Measurements from ENCODE around the gene SCN8A.

Gene SCN8A

GRCh38 chr12:51841727-51842126 lies 250.7 kb downstream of the SCN8A start:
- Histone ChIP-seq H3K27me3 (ENCODE audit: insufficient read depth, low read length) (peaks cover 85% of the 10 kb centered on the region), H3K36me3 (ENCODE audit: insufficient read depth, low read length) (no peaks in the 10 kb centered on the region), H3K79me2 (ENCODE audit: control insufficient read depth, insufficient read depth, low read length, unreplicated experiment) (no peaks in the 10 kb centered on the region), H2AFZ (ENCODE audit: low read length, unreplicated experiment) (no peak overlapping the region), H3K27ac (ENCODE audit: low read depth, low read length) (no peak overlapping the region), H3K4me3 (ENCODE audit: low read depth, low read length) (no peak overlapping the region), H3K4me1 (ENCODE audit: control insufficient read depth, insufficient read depth, low read length, unreplicated experiment) (no peaks in the 10 kb centered on the region)

DNA sequence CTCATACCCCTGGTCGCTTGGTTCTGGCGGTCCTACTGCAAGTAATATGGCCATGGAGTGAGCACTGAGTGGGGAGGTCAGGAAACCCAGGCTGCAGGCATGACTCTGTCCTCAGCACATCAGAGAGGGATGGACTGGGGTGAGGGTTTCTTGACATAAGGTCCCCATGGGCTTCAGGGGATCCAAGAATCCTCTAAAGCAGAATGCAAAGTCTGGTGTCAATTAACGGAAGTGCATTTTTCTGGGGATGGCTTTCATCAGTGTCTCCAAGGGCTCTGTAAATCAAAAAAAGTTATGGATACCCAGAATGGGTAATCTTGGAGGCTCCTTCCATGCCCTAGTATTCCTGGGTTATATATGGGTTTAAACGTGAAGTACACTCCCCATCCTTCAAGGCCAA lies 253.8 kb downstream of the SCN8A start:
- H3K4me1 ChIP-seq (ENCODE audit: control insufficient read depth, insufficient read depth, low read length, unreplicated experiment): peaks cover 5% of the 10 kb centered on the region
- H3K4me3 ChIP-seq (ENCODE audit: low read depth, low read length): no peak overlapping the region
- no peaks in the 10 kb centered on the region for H3K36me3 ChIP-seq (ENCODE audit: insufficient read depth, low read length)
- no peaks in the 10 kb centered on the region for H3K79me2 ChIP-seq (ENCODE audit: control insufficient read depth, insufficient read depth, low read length, unreplicated experiment)
- H3K27me3 ChIP-seq (ENCODE audit: insufficient read depth, low read length): peaks cover 83% of the 10 kb centered on the region
- no peak overlapping the region for H2AFZ ChIP-seq (ENCODE audit: low read length, unreplicated experiment)
- H3K27ac ChIP-seq (ENCODE audit: low read depth, low read length): no peak overlapping the region

DNA sequence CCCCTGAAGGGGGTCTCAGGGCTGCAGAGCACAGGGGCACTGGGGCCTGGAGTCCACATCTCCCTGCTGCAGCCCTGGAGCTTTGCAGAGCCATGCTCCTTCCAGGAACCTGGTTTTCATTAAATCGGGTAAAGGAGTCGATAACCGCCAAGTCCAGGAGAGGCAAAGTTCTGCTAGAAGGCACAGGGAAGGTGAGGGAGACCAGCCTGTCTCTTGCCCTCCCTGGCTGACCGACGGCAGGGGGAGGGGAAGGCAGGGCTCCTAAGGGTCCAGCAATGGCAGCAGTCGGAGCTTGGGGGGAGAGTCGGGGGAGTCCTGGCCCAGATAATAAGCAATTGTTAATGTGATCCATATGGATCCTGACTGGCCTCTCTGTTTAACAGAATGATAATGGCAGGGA lies 254.4 kb downstream of the SCN8A start:
- peaks cover 80% of the 10 kb centered on the region for H3K27me3 ChIP-seq (ENCODE audit: insufficient read depth, low read length)
- peaks cover 5% of the 10 kb centered on the region for H3K4me1 ChIP-seq (ENCODE audit: control insufficient read depth, insufficient read depth, low read length, unreplicated experiment)
- no peaks in the 10 kb centered on the region for H3K36me3 ChIP-seq (ENCODE audit: insufficient read depth, low read length)
- no peak overlapping the region for H3K4me3 ChIP-seq (ENCODE audit: low read depth, low read length)
- H3K27ac ChIP-seq (ENCODE audit: low read depth, low read length): no peak overlapping the region
- no peak overlapping the region for H2AFZ ChIP-seq (ENCODE audit: low read length, unreplicated experiment)
- no peaks in the 10 kb centered on the region for H3K79me2 ChIP-seq (ENCODE audit: control insufficient read depth, insufficient read depth, low read length, unreplicated experiment)

GRCh38 chr12:51846271-51846691 lies 255.2 kb downstream of the SCN8A start:
- Histone ChIP-seq H3K4me1 (ENCODE audit: control insufficient read depth, insufficient read depth, low read length, unreplicated experiment) (peaks cover 5% of the 10 kb centered on the region), H2AFZ (ENCODE audit: low read length, unreplicated experiment) (no peak overlapping the region), H3K36me3 (ENCODE audit: insufficient read depth, low read length) (no peaks in the 10 kb centered on the region), H3K79me2 (ENCODE audit: control insufficient read depth, insufficient read depth, low read length, unreplicated experiment) (no peaks in the 10 kb centered on the region), H3K27ac (ENCODE audit: low read depth, low read length) (no peak overlapping the region), H3K4me3 (ENCODE audit: low read depth, low read length) (no peak overlapping the region), H3K27me3 (ENCODE audit: insufficient read depth, low read length) (peaks cover 73% of the 10 kb centered on the region)

- Histone ChIP-seq H3K27me3 (ENCODE audit: insufficient read depth, low read length) (peaks cover 69% of the 10 kb centered on the region), H3K27ac (ENCODE audit: low read depth, low read length) (no peak overlapping the region)
These were observed 256.0 kb downstream of the SCN8A start for GRCh38 chr12:51846911-51847642.

GRCh38 chr12:51847643-51848325 lies 256.8 kb downstream of the SCN8A start:
- Histone ChIP-seq H2AFZ (ENCODE audit: low read length, unreplicated experiment) (peak overlapping the region; percentile 67), H3K4me1 (ENCODE audit: control insufficient read depth, insufficient read depth, low read length, unreplicated experiment) (peaks cover 5% of the 10 kb centered on the region), H3K79me2 (ENCODE audit: control insufficient read depth, insufficient read depth, low read length, unreplicated experiment) (no peaks in the 10 kb centered on the region), H3K36me3 (ENCODE audit: insufficient read depth, low read length) (no peaks in the 10 kb centered on the region), H3K27ac (ENCODE audit: low read depth, low read length) (no peak overlapping the region), H3K27me3 (ENCODE audit: insufficient read depth, low read length) (peaks cover 67% of the 10 kb centered on the region), H3K4me3 (ENCODE audit: low read depth, low read length) (peak overlapping the region; percentile 64)

More at GRCh38 chr12:51846911-51847642, 256.0 kb downstream of the SCN8A start:
- H3K4me1 ChIP-seq (ENCODE audit: control insufficient read depth, insufficient read depth, low read length, unreplicated experiment): peaks cover 5% of the 10 kb centered on the region
- no peaks in the 10 kb centered on the region for H3K79me2 ChIP-seq (ENCODE audit: control insufficient read depth, insufficient read depth, low read length, unreplicated experiment)
- no peaks in the 10 kb centered on the region for H3K36me3 ChIP-seq (ENCODE audit: insufficient read depth, low read length)
- H3K4me3 ChIP-seq (ENCODE audit: low read depth, low read length): peak overlapping the region; percentile 64
- peak overlapping the region; percentile 45 for H2AFZ ChIP-seq (ENCODE audit: low read length, unreplicated experiment)

GRCh38 chr12:51848326-51848727 lies 257.3 kb downstream of the SCN8A start, which contains the start of gene FIGNL2:
Gene FIGNL2, minus strand, starts transcription at chr12:51848718. Its CDS starts 26,305 bp downstream, at chr12:51822413.
- Histone ChIP-seq H3K4me1 (ENCODE audit: control insufficient read depth, insufficient read depth, low read length, unreplicated experiment) (peaks cover 5% of the 10 kb centered on the region), H3K4me3 (ENCODE audit: low read depth, low read length) (peak within 1 kb of the TSS; percentile 64), H3K36me3 (ENCODE audit: insufficient read depth, low read length) (no peaks in the 10 kb centered on the region), H3K27ac (ENCODE audit: low read depth, low read length) (no peak within 1 kb of the TSS), H3K79me2 (ENCODE audit: control insufficient read depth, insufficient read depth, low read length, unreplicated experiment) (no peaks in the 10 kb centered on the region), H3K27me3 (ENCODE audit: insufficient read depth, low read length) (peaks cover 65% of the 10 kb centered on the region), H2AFZ (ENCODE audit: low read length, unreplicated experiment) (peak within 1 kb of the TSS; percentile 67)

- Histone ChIP-seq H3K27ac (ENCODE audit: low read depth, low read length) (no peak overlapping the region), H3K4me3 (ENCODE audit: low read depth, low read length) (no peak overlapping the region), H3K79me2 (ENCODE audit: control insufficient read depth, insufficient read depth, low read length, unreplicated experiment) (no peaks in the 10 kb centered on the region), H3K27me3 (ENCODE audit: insufficient read depth, low read length) (peaks cover 63% of the 10 kb centered on the region), H3K36me3 (ENCODE audit: insufficient read depth, low read length) (no peaks in the 10 kb centered on the region), H3K4me1 (ENCODE audit: control insufficient read depth, insufficient read depth, low read length, unreplicated experiment) (peaks cover 5% of the 10 kb centered on the region), H2AFZ (ENCODE audit: low read length, unreplicated experiment) (no peak overlapping the region)
These were observed 258.1 kb downstream of the SCN8A start for GRCh38 chr12:51848841-51849735.

DNA sequence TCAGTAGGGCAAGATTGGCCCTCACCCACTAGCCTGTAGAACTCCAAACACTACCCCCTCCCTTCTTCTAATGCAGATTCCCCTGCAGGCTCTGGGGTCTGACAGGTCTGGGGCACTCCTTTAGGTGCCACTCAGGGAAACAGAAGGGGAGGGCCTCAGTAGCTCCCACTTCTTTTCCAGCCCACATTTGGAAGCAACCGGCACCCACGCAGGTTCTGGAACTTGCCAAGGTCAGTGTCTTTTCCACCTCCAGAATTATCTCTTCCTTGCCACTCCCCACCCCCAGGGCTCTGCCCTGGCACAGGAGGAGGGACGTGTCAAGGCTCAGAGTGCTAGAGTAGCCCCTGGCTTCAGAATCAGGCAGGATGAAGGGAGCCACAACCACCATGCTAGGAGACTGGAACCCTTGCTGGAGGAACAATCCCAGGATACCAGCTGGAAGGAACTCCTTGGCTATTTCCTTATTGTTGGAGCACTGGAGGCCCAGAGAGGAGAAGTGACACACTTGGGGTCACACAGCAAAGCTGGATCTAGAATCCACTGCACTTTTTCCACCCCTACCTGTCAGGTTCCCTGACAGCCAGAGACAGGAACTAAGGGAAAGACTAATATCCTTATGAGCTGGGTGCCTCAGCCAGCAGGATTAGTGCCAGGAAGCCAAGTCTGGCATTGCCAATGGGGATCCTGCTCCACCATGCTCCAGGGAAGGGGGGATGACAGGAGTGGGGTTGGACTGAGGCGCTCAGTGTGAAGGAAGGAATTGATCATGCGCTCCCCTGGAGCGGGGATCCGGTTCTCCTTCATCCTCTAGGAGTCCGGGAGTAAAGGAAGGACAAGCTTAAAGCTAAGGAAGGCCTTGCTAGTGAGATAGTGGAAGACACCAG lies 259.3 kb downstream of the SCN8A start:
- H3K27me3 ChIP-seq (ENCODE audit: insufficient read depth, low read length): peaks cover 52% of the 10 kb centered on the region
- no peaks in the 10 kb centered on the region for H3K36me3 ChIP-seq (ENCODE audit: insufficient read depth, low read length)
- no peak overlapping the region for H2AFZ ChIP-seq (ENCODE audit: low read length, unreplicated experiment)
- no peak overlapping the region for H3K4me3 ChIP-seq (ENCODE audit: low read depth, low read length)
- H3K27ac ChIP-seq (ENCODE audit: low read depth, low read length): no peak overlapping the region
- H3K4me1 ChIP-seq (ENCODE audit: control insufficient read depth, insufficient read depth, low read length, unreplicated experiment): peaks cover 5% of the 10 kb centered on the region
- no peaks in the 10 kb centered on the region for H3K79me2 ChIP-seq (ENCODE audit: control insufficient read depth, insufficient read depth, low read length, unreplicated experiment)

DNA sequence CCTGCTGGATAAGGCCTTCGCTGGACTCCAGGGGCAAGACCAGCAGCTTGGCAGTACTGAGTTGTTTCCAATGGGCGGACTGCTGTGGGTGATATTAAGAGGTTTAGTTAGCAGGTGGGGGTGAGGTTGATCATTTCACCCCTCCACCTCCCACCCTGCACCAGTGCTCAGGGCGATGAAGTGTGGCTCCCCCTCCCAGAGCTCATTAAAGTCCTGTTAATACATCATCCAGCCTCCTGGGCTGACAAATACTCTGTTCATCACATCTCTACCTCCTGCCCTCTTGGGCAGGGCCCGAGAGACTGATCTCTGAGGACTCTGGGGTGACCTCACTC lies 259.9 kb downstream of the SCN8A start:
- Histone ChIP-seq H3K79me2 (ENCODE audit: control insufficient read depth, insufficient read depth, low read length, unreplicated experiment) (no peaks in the 10 kb centered on the region), H3K36me3 (ENCODE audit: insufficient read depth, low read length) (no peaks in the 10 kb centered on the region), H3K4me3 (ENCODE audit: low read depth, low read length) (no peak overlapping the region), H3K27me3 (ENCODE audit: insufficient read depth, low read length) (peaks cover 51% of the 10 kb centered on the region), H2AFZ (ENCODE audit: low read length, unreplicated experiment) (no peak overlapping the region), H3K27ac (ENCODE audit: low read depth, low read length) (no peak overlapping the region), H3K4me1 (ENCODE audit: control insufficient read depth, insufficient read depth, low read length, unreplicated experiment) (peaks cover 9% of the 10 kb centered on the region)

Measured in ACC112 (cell line).